Epithelial cell of proximal tubule (primary cell): Measurements from ENCODE around the gene IGDCC3. TPM values are rescaled to one million over a fixed set of nuclear protein-coding genes. Genes with fewer than 3 reads are reported as not detected.
"Not testable (repeated sequence)": the region's sequence is repeated elsewhere in the genome, so short reads cannot be mapped to it uniquely, and the experiment has no call there.

ENCODE experiments used
- DNase-seq: peaks from one replicate; pipeline ENCODE4 v3.0.0-alpha.2; 2011; ENCODE audit warnings: low read depth
- H3K4me3 ChIP-seq: 2 replicates; pipeline ENCODE4 v1.5.1; 2011; ENCODE audit warnings: low read depth, mild to moderate bottlenecking, low read length
- total RNA-seq: library from RNA; depleted of rRNA; stranded (reverse); fragments of >200 nt; gene quantifications from 2 replicates; pipeline ENCODE4 v1.2.3, GENCODE V29; 2015
- TF ChIP-seq, protein P1 (sequence below): conservative IDR thresholded peaks from 2 replicates; pipeline ENCODE4 v1.5.1; 2012; ENCODE audit warnings: low read depth, mild to moderate bottlenecking, low read length

Gene IGDCC3
- total RNA-seq, 1 donor from 2014 or later: not detected

DNA sequence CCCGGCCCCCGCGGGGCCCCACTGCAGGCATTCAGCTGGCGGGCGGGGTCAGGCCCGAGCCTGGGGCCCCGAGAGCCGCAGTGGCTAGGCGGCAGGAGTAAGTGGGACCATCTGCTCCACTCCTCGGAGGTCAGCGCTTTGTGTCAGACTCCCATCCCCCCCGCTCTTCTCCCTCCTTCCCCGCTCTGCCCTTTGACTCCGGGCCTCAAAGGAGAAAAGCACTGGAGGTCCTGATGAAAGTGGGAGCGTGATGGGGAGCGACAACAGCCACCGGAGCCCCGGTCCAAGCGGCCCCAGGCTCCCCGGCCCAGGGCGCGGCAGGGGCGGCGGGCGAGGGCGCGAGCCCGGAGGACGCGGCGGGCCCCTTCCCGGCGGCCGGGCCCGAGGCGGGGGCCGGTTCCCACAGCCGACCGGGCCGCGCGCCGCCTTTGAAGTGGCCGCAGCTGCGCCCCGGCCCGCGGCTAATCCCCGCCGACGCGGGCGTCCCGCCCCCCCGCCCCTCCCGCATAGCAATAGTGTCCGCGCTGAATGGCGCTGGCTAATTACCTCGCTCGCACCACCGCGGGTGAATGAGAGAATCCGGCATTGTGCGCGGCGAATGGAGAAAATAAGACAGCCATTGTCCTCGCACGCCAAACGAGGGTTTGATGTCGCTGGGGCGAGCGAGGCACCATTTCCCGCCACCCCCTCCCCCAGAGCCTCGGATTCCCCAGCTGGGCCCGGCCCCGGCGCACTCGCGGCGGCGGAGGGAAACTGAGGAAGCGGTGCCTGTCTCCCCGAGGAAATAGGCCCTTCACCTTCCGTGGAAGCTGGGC is 22.4 kb downstream of the IGDCC3 start:
- H3K4me3 ChIP-seq: peak overlapping the region; percentile 30
- no peak for DNase-seq
- TF ChIP-seq, protein P1, sequence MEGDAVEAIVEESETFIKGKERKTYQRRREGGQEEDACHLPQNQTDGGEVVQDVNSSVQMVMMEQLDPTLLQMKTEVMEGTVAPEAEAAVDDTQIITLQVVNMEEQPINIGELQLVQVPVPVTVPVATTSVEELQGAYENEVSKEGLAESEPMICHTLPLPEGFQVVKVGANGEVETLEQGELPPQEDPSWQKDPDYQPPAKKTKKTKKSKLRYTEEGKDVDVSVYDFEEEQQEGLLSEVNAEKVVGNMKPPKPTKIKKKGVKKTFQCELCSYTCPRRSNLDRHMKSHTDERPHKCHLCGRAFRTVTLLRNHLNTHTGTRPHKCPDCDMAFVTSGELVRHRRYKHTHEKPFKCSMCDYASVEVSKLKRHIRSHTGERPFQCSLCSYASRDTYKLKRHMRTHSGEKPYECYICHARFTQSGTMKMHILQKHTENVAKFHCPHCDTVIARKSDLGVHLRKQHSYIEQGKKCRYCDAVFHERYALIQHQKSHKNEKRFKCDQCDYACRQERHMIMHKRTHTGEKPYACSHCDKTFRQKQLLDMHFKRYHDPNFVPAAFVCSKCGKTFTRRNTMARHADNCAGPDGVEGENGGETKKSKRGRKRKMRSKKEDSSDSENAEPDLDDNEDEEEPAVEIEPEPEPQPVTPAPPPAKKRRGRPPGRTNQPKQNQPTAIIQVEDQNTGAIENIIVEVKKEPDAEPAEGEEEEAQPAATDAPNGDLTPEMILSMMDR: no peak

DNA sequence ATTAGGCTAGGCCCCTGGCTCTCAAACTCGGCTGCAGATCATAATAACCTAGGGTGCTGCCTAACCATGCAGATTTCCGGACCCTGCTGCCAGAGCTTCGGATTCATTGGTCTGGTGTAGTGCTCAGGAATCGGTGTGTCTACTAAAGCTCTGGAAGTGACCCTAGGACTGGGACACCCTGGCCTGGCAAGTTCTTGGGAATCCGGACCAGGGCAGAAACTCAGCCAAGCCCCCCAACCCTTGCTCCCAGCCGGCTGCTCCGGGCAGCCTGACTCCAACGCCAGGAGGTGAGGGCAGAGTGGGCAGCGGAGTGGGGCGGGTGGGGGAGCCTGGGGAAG is 23.0 kb downstream of the IGDCC3 start:
- TF ChIP-seq, protein P1: no peak
- H3K4me3 ChIP-seq: no peak overlapping the region
- no peak for DNase-seq

DNA sequence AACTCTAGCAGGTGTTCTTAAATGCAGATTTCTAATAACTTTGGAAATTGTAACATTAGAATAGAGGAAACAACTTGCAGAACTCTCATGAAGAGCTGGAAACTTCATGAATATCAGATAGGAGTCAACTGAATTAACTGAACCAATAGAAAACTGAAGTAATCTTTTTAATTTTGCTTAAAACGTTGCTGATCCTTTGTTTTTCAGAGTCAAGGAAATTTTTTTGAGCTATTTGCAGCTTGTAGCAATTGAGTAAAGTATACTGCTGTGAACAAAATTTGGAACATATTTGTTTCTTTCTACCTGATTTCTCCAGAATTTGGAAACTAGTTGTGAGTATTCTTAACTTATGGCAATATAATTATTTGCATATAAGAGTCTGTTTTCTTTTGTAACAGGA is 25.8 kb downstream of the IGDCC3 start:
- not testable (repeated sequence) for H3K4me3 ChIP-seq, DNase-seq

DNA sequence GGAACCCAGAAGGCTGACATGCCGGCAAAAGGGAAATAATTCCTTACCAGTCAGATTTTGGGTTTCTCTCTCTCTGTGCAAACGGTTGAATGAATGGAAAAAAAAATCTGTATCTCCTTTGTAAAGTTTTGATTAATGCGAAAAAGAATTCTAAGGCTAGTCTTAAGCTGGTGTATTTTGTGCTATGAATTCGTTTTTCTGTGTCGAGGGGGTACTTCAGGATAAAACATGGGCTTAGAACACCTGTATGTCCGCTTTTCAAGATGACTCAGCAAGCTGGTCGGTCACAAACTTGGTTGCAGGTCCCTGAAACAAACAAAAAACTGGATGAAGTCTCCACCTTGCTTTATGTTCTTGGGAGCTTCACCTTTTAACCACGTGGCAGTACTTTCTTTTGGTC is 28.5 kb downstream of the IGDCC3 start:
- no peak for DNase-seq
- TF ChIP-seq, protein P1: no peak
- no peak overlapping the region for H3K4me3 ChIP-seq

DNA sequence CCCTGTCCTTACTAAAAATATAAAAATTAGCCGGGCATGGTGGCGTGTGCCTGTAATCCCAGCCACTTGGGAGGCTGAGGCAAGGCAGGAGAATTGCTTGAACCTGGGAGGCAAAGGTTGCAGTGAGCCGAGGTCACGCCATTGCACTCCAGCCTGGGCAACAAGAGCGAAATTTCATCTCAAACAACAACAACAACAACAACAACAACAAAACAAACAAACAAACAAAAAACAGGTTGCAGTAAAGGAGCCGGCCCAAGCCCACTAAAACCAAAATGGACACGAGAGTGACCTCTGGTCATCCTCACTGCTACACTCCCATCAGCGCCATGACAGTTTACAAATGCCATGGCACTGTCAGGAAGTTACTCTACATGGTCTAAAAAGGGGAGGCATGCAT is 30.0 kb downstream of the IGDCC3 start:
- not testable (repeated sequence) for H3K4me3 ChIP-seq, DNase-seq

DNA sequence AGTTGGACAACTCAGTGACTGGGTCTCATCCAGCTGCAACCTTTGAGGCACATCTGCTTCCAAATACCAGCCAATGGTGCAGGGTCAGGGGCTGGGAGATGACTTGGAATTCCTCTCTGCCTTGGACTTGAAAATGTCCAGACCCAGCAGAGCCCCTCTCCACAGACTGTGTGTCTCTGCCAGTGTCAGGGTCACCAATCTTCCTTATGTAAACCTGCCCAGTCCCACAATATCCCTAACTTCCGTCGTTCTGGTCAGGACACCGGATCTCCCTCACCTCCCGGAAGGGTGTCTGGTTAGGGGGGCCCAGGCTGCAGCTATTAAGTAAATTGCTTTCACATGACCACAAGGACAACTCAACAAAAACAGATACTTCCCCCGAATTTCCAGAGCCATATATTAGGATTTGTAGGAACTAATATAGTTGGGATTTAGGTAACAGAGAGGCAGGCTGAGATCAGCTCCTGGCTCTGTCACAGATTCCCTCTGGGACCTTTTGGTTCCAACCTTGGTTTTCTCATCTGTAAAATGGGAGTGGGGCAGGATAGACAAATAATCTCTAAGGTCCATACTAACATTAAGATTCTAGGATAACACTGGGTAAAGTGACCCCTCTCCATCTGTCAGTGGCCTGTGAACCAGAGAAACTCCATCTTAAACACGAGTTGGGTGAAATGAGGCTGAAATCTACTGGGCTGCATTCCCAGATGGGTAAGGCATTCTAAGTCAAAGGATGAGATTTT is 30.8 kb downstream of the IGDCC3 start:
- TF ChIP-seq, protein P1: no peak
- no peak for DNase-seq
- H3K4me3 ChIP-seq: no peak overlapping the region

DNA sequence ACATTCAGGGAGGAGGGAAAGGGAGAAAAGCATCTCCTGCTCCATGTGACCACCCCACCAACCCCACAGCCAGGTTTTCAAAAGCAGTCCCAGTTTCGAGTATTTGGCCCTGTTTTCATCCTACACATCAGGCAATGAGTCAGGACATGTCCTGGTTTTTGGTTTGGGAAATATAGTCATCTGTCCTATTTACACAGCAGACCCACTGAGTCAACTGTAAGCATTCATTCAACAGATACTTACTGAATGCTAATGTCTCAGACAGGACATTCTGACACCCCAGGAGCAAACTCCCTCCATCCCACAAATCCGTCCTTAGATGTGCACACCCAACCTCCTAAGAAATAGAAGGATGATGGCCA is 32.9 kb downstream of the IGDCC3 start:
- no peak overlapping the region for H3K4me3 ChIP-seq
- TF ChIP-seq, protein P1: no peak
- no peak for DNase-seq
